Panc1 (cell line): ENCODE data around the gene CCM2.

ENCODE experiments used
- CTCF ChIP-seq: fragments of 450-650 bp; IDR thresholded peaks from 2 replicates; pipeline ENCODE4 v1.5.1; 2017; ENCODE audit warnings: mild to moderate bottlenecking
- SIN3A ChIP-seq: IDR thresholded peaks from 2 replicates; pipeline ENCODE4 v1.6.1; 2012; ENCODE audit warnings: low read depth, mild to moderate bottlenecking, low read length, moderate library complexity, borderline replicate concordance; ENCODE audit not compliant: insufficient read depth

DNA sequence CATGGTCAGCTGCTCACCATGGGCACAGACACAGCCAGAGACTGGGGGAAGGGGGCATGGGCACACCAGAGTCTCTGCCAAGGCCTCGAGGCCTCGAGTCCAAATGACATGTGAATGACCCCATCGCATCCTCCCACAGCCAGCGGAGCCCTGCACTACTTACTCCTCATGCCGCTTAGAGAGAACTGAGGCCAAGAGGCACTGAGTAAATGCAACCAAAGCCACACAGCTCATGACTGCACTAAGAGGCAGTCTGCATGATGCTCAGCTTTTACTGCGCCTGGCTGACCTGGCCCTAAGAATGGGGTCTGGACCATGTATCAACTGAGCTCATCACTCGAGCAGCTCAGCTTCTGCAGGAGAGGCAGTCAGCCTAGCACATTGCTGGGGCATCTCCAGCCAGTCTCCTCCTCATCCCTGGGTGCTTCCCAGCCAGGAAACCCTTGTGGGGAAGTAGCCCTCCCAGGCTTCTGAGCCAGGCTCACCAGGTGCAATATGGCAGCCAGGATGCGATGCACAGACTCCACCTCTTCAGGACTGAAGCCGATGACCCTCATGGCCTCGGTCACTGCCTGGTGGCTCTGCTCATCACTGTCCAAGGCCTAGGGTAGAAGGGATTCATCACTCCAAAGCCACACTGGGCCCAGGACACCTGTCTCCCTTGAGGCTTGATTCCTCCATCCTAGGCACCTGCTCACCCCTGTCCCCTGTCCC lies 28.7 kb upstream of the CCM2 start:
- TF ChIP-seq CTCF = no peak
- no peak for TF ChIP-seq SIN3A
